Smooth muscle cell (in vitro differentiated cells): Measurements from ENCODE around the gene CELA2A. TPM values are rescaled to one million over a fixed set of nuclear protein-coding genes. Genes with fewer than 3 reads are reported as not detected.
A peak's percentile ranks its signal among the peaks of the same experiment; 100 is the strongest.

Experiments used
- DNase-seq: peaks from one replicate; lab custom pipeline; 2025; ENCODE audit not compliant: unreplicated experiment; lab: John Stamatoyannopoulos, UW
- H2AFZ ChIP-seq: fragments of 200-600 bp; sonication (generic); 2 replicates; pipeline ENCODE4 v1.6.0; 2016; ENCODE audit warnings: antibody characterized with exemption, low read depth, mild to moderate bottlenecking
- H3F3A ChIP-seq: fragments of 200-600 bp; sonication (generic); 2 replicates; pipeline ENCODE4 v1.6.0; 2017; ENCODE audit warnings: antibody characterized with exemption, low read depth
- H3K27ac ChIP-seq: fragments of 200-600 bp; sonication (generic); 2 replicates; pipeline ENCODE4 v1.5.1; 2016; ENCODE audit warnings: low read depth, mild to moderate bottlenecking
- H3K27me3 ChIP-seq: fragments of 200-600 bp; sonication (generic); 2 replicates; pipeline ENCODE4 v1.6.1; 2016; ENCODE audit warnings: low read depth, mild to moderate bottlenecking
- H3K36me3 ChIP-seq: fragments of 200-600 bp; sonication (generic); 2 replicates; pipeline ENCODE4 v1.5.1; 2016; ENCODE audit warnings: low read depth
- H3K4me1 ChIP-seq: fragments of 200-600 bp; sonication (generic); 2 replicates; pipeline ENCODE4 v1.5.1; 2016; ENCODE audit warnings: low read depth
- H3K4me2 ChIP-seq: fragments of 200-600 bp; sonication (generic); 2 replicates; pipeline ENCODE4 v1.6.0; 2016; ENCODE audit warnings: mild to moderate bottlenecking
- H3K4me3 ChIP-seq: fragments of 200-600 bp; sonication (generic); 2 replicates; pipeline ENCODE4 v1.5.1; 2016; ENCODE audit warnings: mild to moderate bottlenecking
- H3K79me2 ChIP-seq: fragments of 200-600 bp; sonication (generic); 2 replicates; pipeline ENCODE4 v1.6.0; 2016; ENCODE audit warnings: low read depth, mild to moderate bottlenecking
- H3K9ac ChIP-seq: fragments of 200-600 bp; sonication (generic); 2 replicates; pipeline ENCODE4 v1.6.0; 2016; ENCODE audit warnings: low read depth
- H3K9me3 ChIP-seq: fragments of 200-600 bp; sonication (generic); replicated peaks from 2 replicates; pipeline ENCODE4 v1.5.1; 2016; ENCODE audit warnings: low read depth
- H4K20me1 ChIP-seq: fragments of 200-600 bp; sonication (generic); 2 replicates; pipeline ENCODE4 v1.6.0; 2016; ENCODE audit warnings: low read depth
- CTCF ChIP-seq: fragments of 200-600 bp; sonication (generic); IDR thresholded peaks from 2 replicates; pipeline ENCODE4 v1.5.1; 2017; ENCODE audit warnings: borderline replicate concordance, mild to moderate bottlenecking, antibody characterized with exemption; ENCODE audit not compliant: insufficient read depth, poor library complexity, severe bottlenecking
- WGBS: methylation state at CpG from one replicate; pipeline ENCODE4 v1.1.7; 2016; ENCODE audit warnings: low lambda C conversion rate; 5-methylcytosine and 5-hydroxymethylcytosine counted together
- polyA plus RNA-seq: library from polyadenylated mRNA; unstranded; fragments of >200 nt; fragmentation: Nextera tagmentation; extraction: Ambion mirVana; gene quantifications from 2 replicates; pipeline ENCODE4 v1.2.1, GENCODE V29; 2016
- total RNA-seq: library from RNA; depleted of rRNA; stranded (reverse); fragments of >200 nt; gene quantifications from 2 replicates; pipeline ENCODE4 v1.2.3, GENCODE V29; 2014

The CELA2A gene
- total RNA-seq, result 2.6 TPM in 1 of 2 replicates, not detected in the other
- not detected in 2 replicates for polyA plus RNA-seq

- H3K9me3 ChIP-seq, result no peaks in the 10 kb centered on the region
- no peak within 1 kb of the TSS for H2AFZ ChIP-seq
- H3K4me3 ChIP-seq, result no peak within 1 kb of the TSS
- H3K36me3 ChIP-seq, result no peaks in the 10 kb centered on the region
- H3K27ac ChIP-seq, result peak within 1 kb of the TSS; percentile 44
- 42% methylated on average over 8 of the region's 8 CpGs for WGBS
- H3K79me2 ChIP-seq, result no peaks in the 10 kb centered on the region
- TF ChIP-seq CTCF, result no peak
- H3K9ac ChIP-seq, result no peak within 1 kb of the TSS
- no peaks in the 10 kb centered on the region for H4K20me1 ChIP-seq
- DNase-seq, result no peak
- H3K4me1 ChIP-seq, result peaks cover 13% of the 10 kb centered on the region
- H3K27me3 ChIP-seq, result no peaks in the 10 kb centered on the region
- peak within 1 kb of the TSS; percentile 44 for H3K4me2 ChIP-seq
- H3F3A ChIP-seq, result peaks cover 20% of the 10 kb centered on the region
These were observed at the start of gene CELA2A for GRCh38 chr1:15456313-15456954. Gene CELA2A, plus strand, starts transcription at chr1:15456732. Its CDS starts 22 bp downstream, at chr1:15456754.

DNA sequence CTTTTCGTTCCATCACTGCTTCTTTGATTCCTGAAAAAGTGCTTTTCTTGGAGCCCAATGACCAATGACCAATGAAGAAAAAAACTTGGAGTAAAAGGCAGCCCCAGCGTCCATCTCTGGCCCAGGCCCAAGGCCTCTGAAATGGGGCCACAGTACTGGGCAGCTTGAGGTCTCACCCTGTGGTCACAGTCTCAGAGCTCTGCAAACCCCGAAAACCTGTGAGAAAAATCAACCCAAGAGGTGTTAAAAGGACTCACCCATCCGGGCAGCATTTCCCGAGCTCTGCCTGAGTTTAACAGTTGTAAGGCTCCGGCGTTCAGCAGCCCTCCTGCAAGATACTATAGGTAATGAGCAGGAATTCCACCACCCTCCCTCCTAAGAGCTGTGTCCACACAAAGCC is 49.0 kb upstream of the CELA2A start:
- H3K27ac ChIP-seq, result peak overlapping the region; percentile 75
- peaks cover 15% of the 10 kb centered on the region for H3F3A ChIP-seq
- H3K79me2 ChIP-seq, result no peaks in the 10 kb centered on the region
- no peak for DNase-seq
- H3K4me3 ChIP-seq, result no peak overlapping the region
- TF ChIP-seq CTCF, result no peak
- H3K4me2 ChIP-seq, result peak overlapping the region; percentile 28
- peaks cover 19% of the 10 kb centered on the region for H4K20me1 ChIP-seq
- H3K4me1 ChIP-seq, result peaks cover 10% of the 10 kb centered on the region
- no peaks in the 10 kb centered on the region for H3K36me3 ChIP-seq
- H2AFZ ChIP-seq, result no peak overlapping the region
- WGBS, result 78% methylated on average over 7 of the region's 7 CpGs
- no peaks in the 10 kb centered on the region for H3K27me3 ChIP-seq
- no peaks in the 10 kb centered on the region for H3K9me3 ChIP-seq
- peak overlapping the region; percentile 61 for H3K9ac ChIP-seq

GRCh38 chr1:15408890-15409387 is 47.6 kb upstream of the CELA2A start:
- DNase-seq, result no peak
- Histone ChIP-seq H3K9ac (peak overlapping the region; percentile 90), H3K79me2 (no peaks in the 10 kb centered on the region), H3K4me1 (peaks cover 10% of the 10 kb centered on the region), H3K4me3 (peak overlapping the region; percentile 89), H3K9me3 (no peaks in the 10 kb centered on the region), H3K27me3 (no peaks in the 10 kb centered on the region), H2AFZ (no peak overlapping the region), H4K20me1 (peaks cover 31% of the 10 kb centered on the region), H3K27ac (peak overlapping the region; percentile 75), H3K4me2 (peak overlapping the region; percentile 94), H3K36me3 (no peaks in the 10 kb centered on the region), H3F3A (peaks cover 15% of the 10 kb centered on the region)
- no peak for TF ChIP-seq CTCF
- WGBS, result 31% methylated on average over 14 of the region's 14 CpGs
